ENCODE measurements around the gene C20orf144.

The C20orf144 gene

GRCh38 chr20:33664085-33664761, 2.1 kb downstream of the C20orf144 start:
- DNase-seq: peak in 2 of 51 donors; percentile 42 to 45

- no peak for DNase-seq
These were observed 2.6 kb downstream of the C20orf144 start for GRCh38 chr20:33664762-33665144.

- DNase-seq: peak; percentile 14 to 96 (median 86)
These were observed 4.4 kb downstream of the C20orf144 start, which contains the start of gene ACTL10 for GRCh38 chr20:33666293-33667244. Gene ACTL10, plus strand, starts transcription at chr20:33666943. Its CDS starts 555 bp downstream, at chr20:33667498.

DNA sequence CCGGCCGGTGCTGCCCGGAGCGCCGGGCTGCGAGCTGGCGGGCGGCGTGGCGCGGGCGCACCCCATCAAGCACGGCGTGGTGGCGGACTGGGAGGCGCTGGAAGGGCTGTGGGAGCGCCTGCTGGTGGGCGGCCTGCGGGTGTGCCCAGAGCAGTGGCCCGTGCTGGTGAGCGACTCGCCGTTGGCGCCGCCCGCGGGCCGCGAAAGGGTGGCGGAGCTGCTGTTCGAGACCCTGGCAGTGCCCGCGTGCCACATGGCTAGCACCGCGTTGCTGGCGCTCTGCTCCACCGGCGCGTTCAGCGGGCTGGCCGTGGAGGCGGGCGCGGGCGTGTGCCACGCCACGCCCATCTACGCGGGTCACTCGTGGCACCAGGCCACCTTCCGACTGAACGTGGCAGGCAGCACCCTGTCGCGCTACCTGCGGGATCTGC, 5.1 kb downstream of the C20orf144 start:
- DNase-seq: peak in 27 of 51 donors; percentile 25 to 60 (median 48)

DNA sequence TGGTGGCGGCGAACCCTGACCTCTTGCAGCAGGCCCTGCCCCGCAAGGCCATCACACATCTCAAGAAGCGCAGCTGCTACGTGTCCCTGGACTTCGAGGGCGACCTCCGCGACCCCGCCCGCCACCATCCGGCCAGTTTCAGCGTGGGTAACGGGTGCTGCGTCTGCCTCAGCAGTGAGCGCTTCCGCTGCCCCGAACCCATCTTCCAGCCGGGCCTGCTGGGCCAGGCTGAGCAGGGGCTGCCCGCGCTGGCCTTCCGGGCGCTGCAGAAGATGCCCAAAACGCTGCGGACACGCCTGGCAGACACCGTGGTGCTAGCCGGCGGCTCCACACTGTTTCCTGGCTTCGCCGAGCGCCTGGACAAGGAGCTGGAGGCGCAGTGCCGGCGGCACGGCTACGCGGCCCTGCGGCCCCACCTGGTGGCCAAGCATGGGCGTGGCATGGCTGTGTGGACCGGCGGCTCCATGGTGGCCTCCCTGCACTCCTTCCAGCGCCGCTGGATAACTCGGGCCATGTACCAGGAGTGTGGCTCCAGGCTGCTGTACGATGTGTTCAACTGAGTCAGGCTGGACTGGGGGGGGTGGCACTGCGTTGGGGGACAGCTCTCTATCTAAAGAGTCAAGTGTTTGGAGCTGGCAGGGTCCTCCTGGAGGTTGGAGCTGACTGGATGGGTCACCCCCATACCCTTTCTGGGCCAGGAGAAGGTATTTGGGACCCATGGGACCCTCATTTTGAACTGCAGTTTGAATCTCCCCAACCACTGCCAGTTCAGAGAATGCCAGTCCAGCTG, 5.7 kb downstream of the C20orf144 start:
- DNase-seq: peak in 47 of 51 donors; percentile 20 to 84 (median 57)

DNA sequence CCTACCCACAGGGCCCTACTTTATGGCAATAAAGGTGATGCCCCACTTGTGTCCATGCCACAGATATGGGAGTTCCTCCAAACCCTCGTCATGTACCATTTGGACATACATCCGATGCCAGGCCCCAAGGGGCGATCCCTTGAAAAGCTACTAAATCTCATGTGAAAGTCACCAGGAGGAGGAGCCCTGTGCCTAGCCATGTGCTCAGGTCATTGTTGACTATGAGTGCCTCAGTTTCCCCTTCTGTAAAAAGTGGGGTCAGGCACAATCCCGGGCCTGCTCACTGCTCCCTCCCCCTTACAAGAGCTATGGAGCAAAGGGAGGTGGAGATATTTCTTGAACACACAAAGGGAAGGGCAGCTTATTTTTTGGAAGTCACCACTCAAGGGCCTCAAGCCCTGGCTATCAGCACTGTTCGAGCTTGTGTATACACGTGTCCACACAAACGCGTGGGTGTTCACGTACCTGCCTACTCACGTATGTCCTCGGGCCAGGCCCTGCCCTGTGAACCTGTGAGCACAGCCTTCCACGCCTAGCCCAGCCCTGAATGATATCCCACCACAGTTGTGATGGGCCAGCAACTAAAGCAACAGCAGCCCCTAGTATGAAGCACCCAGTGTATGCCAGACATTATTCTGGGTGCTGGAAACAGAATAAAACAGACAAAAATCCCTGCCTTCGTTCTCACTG, 6.5 kb downstream of the C20orf144 start:
- DNase-seq: no peak

DNA sequence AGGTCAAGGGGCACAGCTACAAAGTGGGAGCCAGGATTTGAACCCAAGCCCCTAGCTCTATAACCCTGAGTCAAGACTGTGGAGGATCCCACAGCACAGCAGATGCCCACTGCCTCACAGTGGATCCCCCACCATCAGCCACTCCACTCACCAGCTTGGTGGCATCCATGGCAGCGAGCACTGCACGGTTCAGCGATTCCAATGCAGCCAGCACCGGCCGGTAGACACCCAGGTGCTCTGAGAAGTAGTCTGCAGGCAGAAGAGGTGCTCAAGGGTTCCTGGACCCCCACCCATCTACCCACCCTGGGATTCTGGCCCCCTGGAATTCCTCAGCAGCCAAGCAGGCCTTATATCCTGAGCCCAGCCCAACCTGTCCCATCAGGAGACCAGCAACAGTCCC, 7.1 kb downstream of the C20orf144 start:
- no peak for DNase-seq

DNA sequence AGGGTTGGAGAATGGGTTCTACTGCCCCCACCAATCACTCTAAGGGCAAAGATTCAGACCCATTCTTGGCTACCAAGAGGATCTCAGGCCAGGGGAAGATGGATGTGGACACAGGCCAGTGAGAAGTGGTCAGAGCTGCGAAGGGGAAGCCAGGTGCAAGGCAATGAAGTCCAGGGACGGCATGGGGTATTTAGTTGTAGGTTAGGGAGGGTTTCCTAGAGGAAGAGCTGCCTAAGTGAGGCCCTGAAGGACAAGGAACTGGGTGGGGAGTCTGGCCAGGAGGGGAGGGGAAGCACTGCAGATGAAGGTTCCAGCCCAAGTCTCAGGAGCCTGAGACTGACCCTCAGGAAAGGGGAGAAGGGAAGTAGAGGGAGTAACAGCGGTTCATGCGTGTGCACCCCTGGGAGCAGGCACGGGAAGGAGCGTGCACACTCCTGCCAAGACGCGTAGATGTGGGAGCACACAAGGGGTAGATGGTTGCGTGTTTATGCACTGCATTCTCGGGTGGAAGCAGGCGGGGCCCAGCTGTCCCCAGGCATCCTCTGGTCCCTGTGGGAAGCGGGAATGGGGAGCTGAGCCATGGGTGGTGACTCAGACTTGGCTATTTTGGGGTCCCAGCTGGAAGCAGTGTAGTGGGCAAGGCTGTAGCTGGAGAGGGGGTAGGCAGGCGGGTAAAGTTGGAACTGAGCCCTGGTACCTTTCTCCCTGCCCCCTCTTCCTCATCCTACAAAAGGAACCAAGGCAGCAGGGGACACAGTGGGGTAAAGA, 7.9 kb downstream of the C20orf144 start:
- peak in 1 of 51 donors; percentile 72 for DNase-seq

DNA sequence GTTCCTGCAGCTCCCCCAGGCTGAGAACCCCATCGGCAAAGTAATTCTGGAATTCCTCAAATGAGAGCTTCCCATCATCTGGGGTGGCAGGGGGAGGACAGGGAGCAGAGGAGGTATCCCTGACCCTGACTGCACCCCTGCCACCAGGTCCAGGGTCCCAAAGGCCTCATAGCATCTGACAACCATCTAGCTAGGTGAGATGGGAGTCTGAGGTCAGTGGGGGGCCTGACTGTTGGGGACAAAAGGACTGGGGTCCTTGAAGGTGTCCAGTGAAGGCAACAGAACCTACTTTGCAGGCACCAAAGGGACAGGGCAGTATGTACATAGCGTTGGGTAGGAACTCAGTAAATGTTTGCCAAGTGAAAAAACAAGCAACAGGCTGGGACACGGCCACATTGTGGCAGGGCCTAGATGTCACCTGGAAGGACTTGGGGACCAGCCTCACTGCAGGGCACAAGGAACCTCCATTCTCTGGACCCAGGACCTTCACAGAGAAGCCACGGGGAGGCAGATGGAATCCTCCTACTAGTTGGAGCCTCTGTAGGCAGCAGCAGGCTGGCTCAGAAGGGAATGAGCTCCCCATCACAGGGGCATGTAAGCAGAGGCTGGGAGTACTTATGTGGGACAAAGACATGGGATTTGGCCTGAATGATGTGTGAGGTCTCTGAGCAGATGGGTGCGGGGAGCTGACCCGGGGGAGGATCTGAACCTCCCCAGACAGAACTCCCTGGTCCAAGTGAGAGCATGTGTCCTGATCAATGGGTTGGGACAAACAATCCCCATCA, 8.8 kb downstream of the C20orf144 start:
- no peak for DNase-seq

- no peak for DNase-seq
These were observed 9.6 kb downstream of the C20orf144 start for GRCh38 chr20:33671573-33672288.

GRCh38 chr20:33672426-33673113, 10.4 kb downstream of the C20orf144 start:
- peak in 1 of 51 donors; percentile 14 for DNase-seq

DNA sequence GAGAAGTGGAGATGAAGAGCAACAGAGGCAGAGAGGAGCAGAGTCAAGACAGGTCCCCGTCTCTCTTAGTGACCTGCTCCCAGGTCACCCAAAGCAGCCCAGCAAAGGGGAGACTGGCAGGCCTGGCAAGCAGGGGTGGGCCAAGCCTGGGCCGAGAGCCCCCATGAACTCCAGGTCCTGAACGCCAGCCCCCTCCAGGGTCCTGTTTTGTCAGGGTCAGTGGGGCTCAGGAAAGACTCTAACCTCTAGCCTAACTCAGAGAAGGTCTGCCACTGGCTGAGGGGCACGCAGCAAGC, 10.9 kb downstream of the C20orf144 start:
- no peak for DNase-seq

- DNase-seq: peak in 2 of 51 donors; percentile 34 to 59
These were observed 11.5 kb downstream of the C20orf144 start for GRCh38 chr20:33673410-33674293.

DNA sequence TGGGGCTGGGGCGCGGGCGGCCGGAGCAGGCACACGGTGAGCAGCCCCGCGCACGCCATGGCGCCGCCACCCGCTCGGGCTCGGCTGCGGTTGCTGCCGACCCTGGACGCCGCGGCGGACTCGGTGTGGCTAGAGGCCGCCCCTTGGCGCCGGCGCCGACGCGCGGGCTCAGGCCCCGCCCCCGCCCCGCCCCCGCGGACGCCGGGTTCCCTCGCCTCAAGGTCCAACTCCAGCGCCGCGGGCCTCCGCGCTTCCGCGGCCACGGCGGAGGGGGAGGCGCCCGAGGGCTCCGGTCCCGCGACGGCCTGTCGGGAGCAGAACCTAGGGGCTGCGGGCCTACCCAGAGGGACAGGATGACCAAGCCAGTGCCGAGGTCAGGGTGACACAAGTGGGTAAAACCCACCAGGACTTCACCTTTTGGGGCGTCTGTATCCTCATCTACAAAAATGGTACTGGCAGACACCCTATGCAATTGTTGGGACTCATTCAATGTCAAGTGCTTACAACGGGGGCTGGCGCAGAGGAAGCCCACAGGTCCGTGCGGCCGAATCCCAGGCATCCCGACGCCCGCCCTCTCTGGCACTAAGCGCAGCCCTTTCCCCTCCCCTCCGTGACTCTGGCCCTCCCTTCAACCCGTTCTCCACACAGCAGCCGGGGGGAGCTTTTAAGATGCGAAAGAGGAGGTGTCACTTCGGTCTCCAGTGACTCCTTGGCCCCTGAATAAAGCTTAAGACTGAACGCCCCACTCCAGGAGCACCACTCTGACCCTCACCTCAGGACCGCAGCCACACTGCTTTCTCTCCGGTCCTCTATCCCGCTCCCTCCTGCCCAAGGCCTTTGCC, 12.4 kb downstream of the C20orf144 start, which contains the start of gene NECAB3:
Gene NECAB3 (minus strand): TSS at position 135 of the 842 bp plus-strand sequence. CDS start 76 bp downstream, at position 59.
- DNase-seq: peak in 50 of 51 donors; percentile 13 to 90 (median 70)

GRCh38 chr20:33675136-33675959, 13.2 kb downstream of the C20orf144 start:
- DNase-seq: peak in 1 of 51 donors; percentile 50
